Heart right ventricle (tissue), 16 donors: ENCODE measurements around the gene EPB41L2. TPM values are rescaled to one million over a fixed set of nuclear protein-coding genes. Genes with fewer than 3 reads are reported as not detected.
"Not testable (repeated sequence)": the region's sequence is repeated elsewhere in the genome, so short reads cannot be mapped to it uniquely, and the experiment has no call there.

Source experiments
- ATAC-seq, 8 donors: fragments of 200-7000 bp; cut with Tn5 transposase; one replicate each; pipeline ENCODE4 v1.9.1; 2020; ENCODE audit warnings: mild to moderate bottlenecking in 8 of 8, moderate library complexity in 8 of 8, moderate number of reproducible peaks in 1 of 8
- DNase-seq, 2 donors: peaks; one replicate each; pipeline ENCODE4 v3.0.0-alpha.2; 2020
- H3K27ac ChIP-seq, 10 donors: fragments of 200-600 bp; sonication (generic) in 2 of 10; one replicate each; pipeline versions ENCODE4 v1.5.0 to v1.8.0; 2020 to 2022; ENCODE audit warnings: mild to moderate bottlenecking in 3 of 10
- H3K27me3 ChIP-seq, 7 donors: fragments of 200-600 bp; one replicate each; pipeline ENCODE4 v1.8.0; 2021 to 2022; ENCODE audit warnings: mild to moderate bottlenecking in 2 of 7
- H3K36me3 ChIP-seq, 9 donors: fragments of 200-600 bp; sonication (generic) in 1 of 9; one replicate each; pipeline versions ENCODE4 v1.5.0 to v1.8.0; 2020 to 2022; ENCODE audit warnings: mild to moderate bottlenecking in 2 of 9
- H3K4me1 ChIP-seq, 9 donors: fragments of 200-600 bp; sonication (generic) in 1 of 9; one replicate each; pipeline versions ENCODE4 v1.5.0 to v1.8.0; 2020 to 2022; ENCODE audit warnings: mild to moderate bottlenecking in 4 of 9
- H3K4me3 ChIP-seq, 10 donors: fragments of 200-600 bp; sonication (generic) in 2 of 10; one replicate each; pipeline versions ENCODE4 v1.5.0 to v1.8.0; 2020 to 2022; ENCODE audit warnings: mild to moderate bottlenecking in 7 of 10, moderate library complexity in 2 of 10
- H3K9me3 ChIP-seq, 11 donors: fragments of 200-600 bp in 10 of 11; sonication (generic) in 2 of 11; one replicate each; pipeline versions ENCODE4 v1.5.0 to v1.8.0; 2013 to 2022; ENCODE audit warnings: mild to moderate bottlenecking in 2 of 11, control low read depth in 1 of 11, moderate library complexity in 1 of 11
- WGBS, 2 donors: extraction: QIAGEN DNeasy Blood & Tissue Kit; methylation state at CpG; one replicate each; pipeline ENCODE4 v1.1.7; 2013; ENCODE audit warnings: inconsistent platforms in 1 of 2; 5-methylcytosine and 5-hydroxymethylcytosine counted together
- intact Hi-C, 10 donors: fragments of 100-400 bp; cut with DNase I; formaldehyde crosslinking; loops; one replicate each; pipeline versions ENCODE4 v1.11.1 to v1.14.2; 2022
- polyA plus RNA-seq, 2 donors: library from polyadenylated mRNA; stranded (reverse); fragments of 200-250 nt; gene quantifications; one replicate each; pipeline ENCODE4 v1.2.3, GENCODE V29; 2013
- total RNA-seq, 10 donors: library from RNA; stranded (reverse); fragmentation: NEBNext Ultra II Directional in 3 of 10; extraction: Animal tissue kit (Norgen Biotek cat#: 25700) in 3 of 10; gene quantifications; one replicate each; pipeline versions ENCODE4 v1.2.1 to v1.2.4, GENCODE V29; 2021 to 2023
- TF ChIP-seq, protein P1 (sequence below), 9 donors: fragments of 200-600 bp; sonication (generic) in 2 of 9; IDR thresholded peaks; one replicate each; pipeline versions ENCODE4 v1.5.0 to v1.8.0; 2021 to 2022; ENCODE audit warnings: antibody characterized with exemption in 9 of 9, mild to moderate bottlenecking in 5 of 9, moderate library complexity in 1 of 9
- donor health status: Arrhythmogenic right ventricular cardiomyopathy.
- donor health status: ischemic (EF 13 %, LVEDD 7.1; RV severe dilation, severe dysfunction).
- donor health status: healthy with polysubstance abuse.
- donor health status: DM: no; HTN: yes; CAD: no.
- donor health status: DM: no; HTN: no; CAD: no.
- donor health status: ischemic (EF 25% LVEDD 6.9; RV normal size, moderate dysfunction).
- donor health status: ischemic (EF 25% LVEDD 5.7; RV mildly dilated, moderate dysfunction).
- donor health status: healthy.
- donor health status: DM: yes; HTN: yes; CAD: no.
- donor health status: Ischemic cardiomyopathy.
- donor health status: ischemic (EF 35%, LVEDD 5.7; RV mildly dilated, moderate dysfunction).
- donor health status: nonischemic (EF 11% LVEDD 7.7; RV severe dilation, severe dysfunction).
- donor health status: DM: yes; HTN: yes; CAD: no.
- donor health status: PGD.
- donor health status: ischemic (EF 29% LVEDD 5.4; RV normal size, mild dysfunction).
- donor health status: nonischemic (EF 23%, LVEDD 6.1; RV moderate dilation, normal function).

Gene EPB41L2
- total and polyA plus RNA-seq, 12 donors, result 18.0 to 98.6 (median 55.1) TPM

GRCh38 chr6:130814506-130814905 lies 248.5 kb downstream of the EPB41L2 start:
- intact Hi-C loops, result no loop called here
- ATAC-seq (no peak), DNase-seq (no peak)
- H3K9me3 ChIP-seq, result peaks cover 0 to 14% (median 4%) of the 10 kb centered on the region in 11 donors
- 87 to 90% methylated on average over 3 of the region's 3 CpGs for WGBS, 2 donors
- H3K4me3 ChIP-seq, result no peak overlapping the region
- TF ChIP-seq, protein P1, sequence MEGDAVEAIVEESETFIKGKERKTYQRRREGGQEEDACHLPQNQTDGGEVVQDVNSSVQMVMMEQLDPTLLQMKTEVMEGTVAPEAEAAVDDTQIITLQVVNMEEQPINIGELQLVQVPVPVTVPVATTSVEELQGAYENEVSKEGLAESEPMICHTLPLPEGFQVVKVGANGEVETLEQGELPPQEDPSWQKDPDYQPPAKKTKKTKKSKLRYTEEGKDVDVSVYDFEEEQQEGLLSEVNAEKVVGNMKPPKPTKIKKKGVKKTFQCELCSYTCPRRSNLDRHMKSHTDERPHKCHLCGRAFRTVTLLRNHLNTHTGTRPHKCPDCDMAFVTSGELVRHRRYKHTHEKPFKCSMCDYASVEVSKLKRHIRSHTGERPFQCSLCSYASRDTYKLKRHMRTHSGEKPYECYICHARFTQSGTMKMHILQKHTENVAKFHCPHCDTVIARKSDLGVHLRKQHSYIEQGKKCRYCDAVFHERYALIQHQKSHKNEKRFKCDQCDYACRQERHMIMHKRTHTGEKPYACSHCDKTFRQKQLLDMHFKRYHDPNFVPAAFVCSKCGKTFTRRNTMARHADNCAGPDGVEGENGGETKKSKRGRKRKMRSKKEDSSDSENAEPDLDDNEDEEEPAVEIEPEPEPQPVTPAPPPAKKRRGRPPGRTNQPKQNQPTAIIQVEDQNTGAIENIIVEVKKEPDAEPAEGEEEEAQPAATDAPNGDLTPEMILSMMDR (IDR thresholded peaks at IDR 0.05), result no peak
- no peaks in the 10 kb centered on the region for H3K4me1 ChIP-seq
- no peaks in the 10 kb centered on the region for H3K27me3 ChIP-seq
- peaks cover 0 to 6% (median 0%) of the 10 kb centered on the region in 9 donors for H3K36me3 ChIP-seq
- no peak overlapping the region for H3K27ac ChIP-seq

DNA sequence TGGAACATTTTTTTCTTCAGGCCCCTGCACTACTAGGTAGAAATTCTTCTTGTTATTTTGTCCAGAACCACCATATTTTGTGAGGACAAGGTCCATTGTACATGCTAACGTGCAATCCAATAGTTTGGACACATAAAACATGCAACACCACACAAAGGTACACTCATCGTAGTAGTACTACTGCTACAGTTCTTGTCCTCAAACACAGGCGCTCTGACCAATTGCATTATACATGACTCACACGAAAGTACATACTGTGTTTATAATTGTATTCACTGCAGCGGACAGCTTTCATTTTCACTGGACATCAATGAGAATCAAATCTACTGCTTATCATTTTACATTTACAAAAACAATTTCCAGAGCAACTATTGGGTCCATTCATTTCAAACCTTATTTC lies 251.1 kb downstream of the EPB41L2 start:
- ATAC-seq (no peak), DNase-seq (no peak)

GRCh38 chr6:130810307-130811030 lies 252.6 kb downstream of the EPB41L2 start:
- Histone ChIP-seq H3K36me3 (peaks cover 0 to 3% (median 0%) of the 10 kb centered on the region in 9 donors), H3K9me3 (no peaks in the 10 kb centered on the region), H3K27ac (no peak overlapping the region), H3K27me3 (no peaks in the 10 kb centered on the region), H3K4me1 (no peaks in the 10 kb centered on the region), H3K4me3 (no peak overlapping the region)
- ATAC-seq (no peak), DNase-seq (no peak)
- WGBS, 2 donors, result 77 to 79% methylated on average over 9 of the region's 9 CpGs
- TF ChIP-seq, protein P1 (IDR thresholded peaks at IDR 0.05), result no peak
- intact Hi-C loops, result no loop called here

More for the DNA sequence above, 251.1 kb downstream of the EPB41L2 start:
- H3K4me3 ChIP-seq, result no peak overlapping the region
- no peaks in the 10 kb centered on the region for H3K4me1 ChIP-seq
- 91 to 93% methylated on average over 5 of the region's 5 CpGs for WGBS, 2 donors
- no peak overlapping the region for H3K27ac ChIP-seq
- peaks cover 0 to 6% (median 0%) of the 10 kb centered on the region in 9 donors for H3K36me3 ChIP-seq
- intact Hi-C loops, result no loop called here
- TF ChIP-seq, protein P1 (IDR thresholded peaks at IDR 0.05), result no peak
- no peaks in the 10 kb centered on the region for H3K9me3 ChIP-seq
- H3K27me3 ChIP-seq, result no peaks in the 10 kb centered on the region

DNA sequence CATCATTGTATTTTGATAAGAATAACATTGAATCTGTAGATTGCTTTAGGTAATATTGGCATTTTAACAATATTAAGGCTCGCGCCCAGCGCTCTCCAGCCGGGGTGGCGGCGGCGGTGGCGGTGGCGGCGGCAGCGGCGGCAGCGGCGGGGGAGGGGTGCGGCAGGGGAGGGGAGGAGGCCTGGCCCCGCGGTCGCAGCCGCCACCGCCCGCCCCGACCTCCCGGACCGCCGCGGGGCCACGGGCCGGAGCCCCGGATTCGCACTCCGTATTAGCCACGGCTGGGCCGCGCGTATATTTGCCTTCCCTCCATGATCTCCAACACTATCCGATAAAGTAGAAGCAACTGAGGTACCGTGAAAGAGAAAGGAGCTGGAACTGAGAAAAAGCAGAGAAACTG lies 261.7 kb downstream of the EPB41L2 start:
- 93 to 97% methylated on average over 21 to 33 of the region's 37 CpGs for WGBS, 2 donors
- H3K9me3 ChIP-seq, result peaks cover 0 to 32% (median 13%) of the 10 kb centered on the region in 11 donors
- H3K4me3 ChIP-seq, DNase-seq, H3K36me3 ChIP-seq, H3K27ac ChIP-seq, H3K4me1 ChIP-seq, intact Hi-C loops, H3K27me3 ChIP-seq, ATAC-seq: not testable (repeated sequence)

DNA sequence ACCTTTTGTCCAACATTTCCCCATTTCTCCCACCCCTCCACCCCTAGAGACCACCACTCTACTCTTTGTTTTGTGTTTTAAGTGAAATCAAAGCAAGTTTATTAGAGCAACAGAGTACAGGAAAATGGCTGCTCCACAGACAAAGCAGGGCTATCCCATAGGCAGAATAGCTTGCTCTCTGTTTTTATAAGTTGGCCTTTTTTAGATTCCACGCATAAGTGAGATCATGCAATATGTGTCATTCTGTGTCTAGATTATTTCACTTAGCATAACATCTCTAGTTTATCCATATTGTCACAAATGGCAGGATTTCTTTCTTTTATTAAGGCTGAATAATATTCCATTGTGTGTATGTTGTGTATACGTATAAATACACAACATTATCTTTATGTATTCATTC lies 266.0 kb downstream of the EPB41L2 start:
- Histone ChIP-seq H3K36me3 (no peaks in the 10 kb centered on the region), H3K27ac (no peak overlapping the region), H3K27me3 (no peaks in the 10 kb centered on the region), H3K4me3 (no peak overlapping the region), H3K9me3 (peaks cover 0 to 32% (median 13%) of the 10 kb centered on the region in 11 donors), H3K4me1 (peaks cover 0 to 20% (median 4%) of the 10 kb centered on the region in 9 donors)
- intact Hi-C loops, result no loop called here
- ATAC-seq, result no peak
- 88 to 89% methylated on average over 2 of the region's 2 CpGs for WGBS, 2 donors
- DNase-seq, result no peak
- TF ChIP-seq, protein P1 (IDR thresholded peaks at IDR 0.05), result no peak
